Kidney tubule cell (primary cell): ENCODE data around the gene ATP2C1.

Source experiments
- DNase-seq: peaks from one replicate; pipeline ENCODE4 v3.0.0-alpha.2; 2018; ENCODE audit warnings: low spot score

The ATP2C1 gene

GRCh38 chr3:130975251-130975650 is 81.4 kb downstream of the ATP2C1 start:
- no peak for DNase-seq

- DNase-seq = no peak
Measured at GRCh38 chr3:130976706-130977105, 82.8 kb downstream of the ATP2C1 start.

- DNase-seq = no peak
Measured at GRCh38 chr3:130979117-130979516, 85.2 kb downstream of the ATP2C1 start.

GRCh38 chr3:130981469-130981868 is 87.6 kb downstream of the ATP2C1 start:
- no peak for DNase-seq

GRCh38 chr3:130990282-130990681 is 96.4 kb downstream of the ATP2C1 start:
- peak; percentile 12 for DNase-seq

- no peak for DNase-seq
Measured at GRCh38 chr3:130991126-130991525, 97.2 kb downstream of the ATP2C1 start.

- no peak for DNase-seq
Measured at GRCh38 chr3:130992344-130992743, 98.5 kb downstream of the ATP2C1 start.

GRCh38 chr3:130997289-130997688 is 103.4 kb downstream of the ATP2C1 start:
- no peak for DNase-seq

DNA sequence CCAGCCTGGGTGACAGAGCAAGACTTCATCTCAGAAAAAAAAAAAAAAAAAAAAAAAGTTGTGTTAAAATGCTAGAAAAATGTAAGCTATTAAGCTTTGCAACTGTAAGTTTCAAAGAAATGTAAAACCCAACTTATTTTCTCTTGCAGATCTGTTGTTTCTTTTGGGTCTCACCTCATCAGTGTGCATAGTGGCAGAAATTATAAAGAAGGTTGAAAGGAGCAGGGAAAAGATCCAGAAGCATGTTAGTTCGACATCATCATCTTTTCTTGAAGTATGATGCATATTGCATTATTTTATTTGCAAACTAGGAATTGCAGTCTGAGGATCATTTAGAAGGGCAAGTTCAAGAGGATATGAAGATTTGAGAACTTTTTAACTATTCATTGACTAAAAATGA is 107.2 kb downstream of the ATP2C1 start:
- no peak for DNase-seq

DNA sequence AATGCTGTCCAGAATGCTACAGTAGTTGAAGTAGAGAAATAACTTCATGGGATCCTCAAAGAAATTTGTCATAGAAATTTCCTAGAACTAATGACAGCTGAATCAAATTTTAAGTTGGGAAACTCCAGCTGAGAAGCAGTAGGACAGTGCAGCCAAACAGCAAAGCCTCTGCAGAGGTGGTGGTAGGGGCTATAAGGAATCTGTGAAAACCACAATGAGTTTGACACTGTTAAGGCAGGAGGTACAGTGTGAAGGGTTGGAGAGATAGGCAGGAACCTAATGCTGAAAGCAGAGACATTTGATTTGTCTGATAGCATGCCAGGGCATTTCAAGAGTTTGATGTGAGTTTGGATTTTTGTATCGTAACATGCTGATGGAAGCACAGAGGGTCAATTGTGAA is 110.7 kb downstream of the ATP2C1 start:
- no peak for DNase-seq

- DNase-seq = no peak
Measured at GRCh38 chr3:131007256-131007655, 113.4 kb downstream of the ATP2C1 start.

GRCh38 chr3:131007782-131008181 is 113.9 kb downstream of the ATP2C1 start:
- DNase-seq = no peak

DNA sequence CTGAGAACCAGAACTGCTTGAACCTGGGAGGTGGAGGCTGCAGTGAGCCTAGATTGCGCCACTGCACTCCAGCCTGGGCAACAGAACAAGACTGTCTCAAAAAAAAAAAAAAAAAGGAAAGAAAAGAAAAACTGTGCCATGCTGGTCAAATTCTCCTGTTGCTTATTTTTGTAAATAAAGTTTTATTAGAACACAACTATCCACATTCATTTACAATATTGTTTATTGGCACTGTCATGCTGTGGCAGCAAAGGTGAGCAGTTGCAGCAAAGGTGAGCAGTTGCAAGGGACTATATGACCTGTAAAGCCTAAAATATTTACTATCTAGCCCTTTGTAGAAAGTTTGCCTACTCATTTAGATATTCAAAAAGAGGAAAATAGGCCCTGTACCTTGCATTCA is 114.4 kb downstream of the ATP2C1 start:
- DNase-seq = no peak

DNA sequence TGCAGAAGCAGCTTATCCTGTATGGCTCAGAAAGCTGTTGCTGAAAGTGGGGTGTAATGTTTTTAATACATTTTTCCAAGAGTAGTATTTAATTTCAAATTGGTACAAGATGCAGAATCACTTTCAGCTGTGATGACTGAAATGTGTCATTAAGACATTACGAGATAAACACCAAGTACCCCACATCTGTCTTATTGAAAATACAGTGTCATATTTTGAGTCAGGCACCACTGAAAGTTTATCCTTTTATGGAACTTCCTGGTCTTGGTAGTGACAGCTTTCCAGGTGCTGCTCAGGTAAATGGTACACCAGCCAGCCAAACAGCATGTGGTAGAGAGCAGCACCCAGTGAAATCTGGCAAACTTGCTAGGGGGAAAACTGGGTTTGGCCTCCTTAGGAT is 115.8 kb downstream of the ATP2C1 start:
- DNase-seq = no peak

DNA sequence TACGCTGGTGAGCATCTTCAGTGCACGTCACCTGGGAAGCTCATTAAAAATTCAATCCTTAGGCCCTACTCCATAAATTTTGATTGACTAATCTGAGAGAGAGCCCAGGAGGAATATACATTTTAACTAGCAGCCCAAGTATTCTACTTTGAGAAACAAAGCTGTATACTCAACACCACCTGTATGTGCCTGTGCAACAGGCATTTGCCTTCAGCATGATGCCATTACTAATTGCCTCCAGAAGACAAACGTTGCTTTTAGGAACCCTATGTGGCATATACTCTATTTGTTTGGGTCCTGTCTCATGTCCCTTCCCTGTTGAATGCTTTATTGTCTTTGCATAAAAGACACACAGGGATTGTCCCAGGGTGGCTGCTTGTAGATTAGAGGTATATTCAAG is 125.1 kb downstream of the ATP2C1 start:
- no peak for DNase-seq

DNA sequence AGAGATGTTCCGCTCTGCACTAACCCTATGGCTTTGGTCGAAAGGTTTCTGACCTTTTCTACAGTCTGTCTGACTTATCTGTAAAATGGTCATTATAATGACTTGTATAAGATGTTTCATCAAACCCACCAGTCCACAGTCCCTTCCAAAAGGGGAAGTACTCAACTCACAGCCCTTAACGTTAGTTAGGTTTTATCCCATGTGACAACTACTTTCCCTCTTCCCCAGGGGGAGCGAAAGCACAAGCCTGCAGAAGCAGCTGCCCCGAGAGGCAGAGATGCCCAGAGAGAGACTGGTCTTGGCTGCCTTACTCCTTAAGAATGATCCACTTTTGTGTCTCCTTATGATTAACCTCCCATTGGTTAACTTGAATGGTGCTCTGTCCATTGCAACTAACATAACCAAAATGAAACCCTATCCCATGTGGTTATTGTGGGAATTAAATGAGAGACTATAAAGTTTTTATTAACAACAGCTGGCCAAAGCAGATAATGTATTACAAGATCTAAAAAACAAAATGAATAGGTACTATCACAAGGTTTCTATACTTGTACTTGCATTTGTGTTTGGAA is 126.3 kb downstream of the ATP2C1 start:
- DNase-seq = no peak

GRCh38 chr3:131025539-131025938 is 131.7 kb downstream of the ATP2C1 start:
- DNase-seq = no peak

DNA sequence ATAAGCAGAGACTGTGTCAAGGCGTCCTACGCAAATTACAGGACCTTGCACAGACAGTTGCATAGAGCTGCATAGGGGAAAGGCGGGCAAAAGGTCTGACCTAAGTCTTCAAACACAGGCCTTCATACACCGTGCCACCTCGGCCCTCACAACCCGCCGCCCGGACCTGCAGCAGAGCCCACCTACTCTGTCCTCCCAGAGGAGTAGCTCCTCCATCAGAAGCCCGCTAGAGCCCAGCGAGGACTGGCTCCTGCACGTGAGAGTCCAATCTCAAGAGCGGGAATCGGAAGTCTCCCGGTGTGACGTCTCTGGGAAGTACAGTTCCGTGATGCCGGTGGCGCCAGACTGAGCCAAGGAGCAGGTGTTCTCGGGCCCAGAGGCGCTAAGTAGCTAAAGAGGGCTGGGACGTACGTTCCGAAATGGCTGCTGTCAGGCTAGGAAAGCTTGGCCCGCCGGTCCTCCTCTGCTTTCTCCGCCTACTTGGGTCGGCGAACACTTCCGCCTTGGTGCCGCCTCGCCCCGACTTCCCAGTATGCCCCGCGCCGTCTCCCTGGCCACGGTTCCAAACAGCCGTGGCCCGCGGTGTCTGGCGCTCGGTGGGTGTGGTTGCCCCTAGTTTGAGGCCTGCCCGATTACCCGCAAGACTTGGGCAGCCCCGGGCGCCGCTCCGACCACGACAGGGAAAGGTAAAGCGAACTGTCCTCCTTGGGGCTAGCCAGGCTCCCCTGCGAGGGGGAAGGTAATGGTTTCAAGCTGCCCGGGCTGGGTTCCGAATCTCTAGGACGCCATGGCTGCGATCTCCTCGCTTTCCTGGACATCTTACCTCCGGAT is 132.7 kb downstream of the ATP2C1 start, which contains the start of the genes ASTE1 and NEK11:
ASTE1 (minus strand) TSS at position 505 of the 831 bp plus-strand sequence. CDS start 1,519 bp downstream, outside the sequence.
NEK11 (plus strand) TSS at position 557 of the 831 bp plus-strand sequence. CDS start 2,832 bp downstream, outside the sequence.
- peak; percentile 92 for DNase-seq

DNA sequence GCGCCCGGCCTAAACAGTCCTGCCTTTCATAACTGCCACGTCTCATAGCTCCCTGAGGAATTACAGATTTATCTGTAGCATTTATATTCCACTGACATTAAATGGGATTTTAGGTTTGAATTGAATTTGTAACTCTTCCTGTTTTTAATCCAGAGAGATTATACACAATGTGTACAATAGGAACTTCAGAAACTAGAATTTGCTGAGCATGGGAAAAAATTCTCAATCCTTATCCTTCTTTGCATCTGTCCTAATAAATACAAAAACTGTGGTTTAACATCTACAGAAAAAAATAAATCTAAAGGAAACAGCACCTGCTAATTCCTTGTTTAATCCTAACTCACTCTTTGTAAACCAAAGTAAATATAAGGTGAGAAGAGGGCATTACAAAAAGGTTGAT is 135.0 kb downstream of the ATP2C1 start:
- no peak for DNase-seq

DNA sequence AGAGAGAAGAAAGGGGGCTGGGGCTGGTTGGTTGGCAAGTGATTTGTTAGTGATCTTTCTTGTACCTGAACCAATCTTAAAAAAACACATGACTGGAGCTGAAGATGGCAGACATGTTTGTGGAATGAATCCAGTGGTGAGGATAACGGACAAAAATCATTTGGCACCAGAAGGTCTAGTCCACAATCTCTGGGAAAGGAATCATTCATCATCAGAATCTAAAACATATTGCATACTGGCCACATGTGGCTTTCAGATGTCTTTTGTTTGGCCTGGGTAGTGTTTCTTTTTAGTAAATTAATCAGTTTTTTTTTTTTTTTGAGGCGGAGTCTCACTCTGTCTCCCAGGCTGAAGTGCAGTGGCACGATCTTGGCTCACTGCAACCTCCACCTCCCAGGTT is 137.8 kb downstream of the ATP2C1 start:
- no peak for DNase-seq

- peak; percentile 55 for DNase-seq
Measured at GRCh38 chr3:131033480-131034080, 139.7 kb downstream of the ATP2C1 start.

DNA sequence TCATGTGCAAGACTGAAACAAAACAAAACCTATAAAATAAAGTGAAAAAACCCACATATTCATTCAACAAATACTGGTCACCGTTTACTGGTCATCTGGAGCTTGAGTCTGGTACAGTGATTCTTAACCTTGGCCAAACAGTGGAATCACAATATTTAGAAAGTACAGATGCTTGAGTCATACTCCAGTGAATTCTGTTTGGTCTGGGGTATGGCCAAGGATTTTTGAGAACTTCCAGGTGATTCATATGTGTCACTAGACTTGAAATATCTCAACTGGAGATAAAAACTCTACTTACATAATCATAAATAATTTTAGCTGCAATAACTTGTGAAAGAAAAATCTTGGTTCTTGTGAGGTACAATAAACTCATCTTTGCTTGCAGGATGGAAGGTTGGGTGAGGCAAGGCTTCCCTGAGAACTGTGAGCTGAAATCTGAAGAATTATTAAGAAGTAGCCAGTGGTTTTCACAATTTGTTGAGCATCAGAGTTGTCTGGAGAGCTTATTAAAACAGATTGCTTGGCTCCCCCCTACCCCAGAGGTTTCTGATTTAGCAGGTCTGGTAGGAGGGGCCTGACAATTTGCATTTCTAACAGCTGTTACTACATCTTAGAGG is 142.4 kb downstream of the ATP2C1 start:
- peak; percentile 54 for DNase-seq

GRCh38 chr3:131036986-131037385 is 143.1 kb downstream of the ATP2C1 start:
- DNase-seq = no peak
